ENCODE results near the gene TIMM17B. TPM values are rescaled to one million over a fixed set of nuclear protein-coding genes. Genes with fewer than 3 reads are reported as not detected.

TIMM17B gene
- total and polyA plus RNA-seq, 2 experiments from 2014 or later: 42.5 to 113 TPM

- Histone ChIP-seq H4K20me1 (ENCODE audit: insufficient read depth, poor library complexity, severe bottlenecking) (peaks cover 6% of the 10 kb centered on the region), H3K79me2 (peaks cover 17% of the 10 kb centered on the region), H3K4me2 (no peak overlapping the region), H3K27ac (no peak overlapping the region), H3K9me2 (replicated peaks; ENCODE audit: insufficient read depth) (no peaks in the 10 kb centered on the region), H3K27me3 (no peaks in the 10 kb centered on the region), H3K36me3 (replicated peaks; ENCODE audit: insufficient read depth, low read depth) (no peaks in the 10 kb centered on the region), H3K4me3 (no peak overlapping the region), H3K4me1 (ENCODE audit: insufficient read depth) (no peaks in the 10 kb centered on the region), H3K9me3 (ENCODE audit: low read depth) (no peaks in the 10 kb centered on the region), H2AFZ (no peak overlapping the region)
- DNase-seq (ENCODE audit: low spot score): no peak
- 74% methylated on average over 7 of the region's 7 CpGs for WGBS (ENCODE audit: low lambda C conversion rate, missing lambda C conversion rate)
- TF ChIP-seq EZH2phosphoT487 (IDR thresholded peaks at IDR 0.05; ENCODE audit: low read depth, severe bottlenecking, unreplicated experiment): no peak
Observed at GRCh38 chrX:48934581-48935300, 37.2 kb upstream of the TIMM17B start.

GRCh38 chrX:48933757-48934156 is 36.2 kb upstream of the TIMM17B start:
- Histone ChIP-seq H3K79me2 (peaks cover 8% of the 10 kb centered on the region), H3K9me2 (replicated peaks; ENCODE audit: insufficient read depth) (no peaks in the 10 kb centered on the region), H3K36me3 (replicated peaks; ENCODE audit: insufficient read depth, low read depth) (no peaks in the 10 kb centered on the region), H2AFZ (no peak overlapping the region), H3K4me3 (no peak overlapping the region), H3K27me3 (no peaks in the 10 kb centered on the region), H3K9me3 (ENCODE audit: low read depth) (no peaks in the 10 kb centered on the region), H3K27ac (no peak overlapping the region), H3K4me2 (no peak overlapping the region), H3K4me1 (ENCODE audit: insufficient read depth) (no peaks in the 10 kb centered on the region), H4K20me1 (ENCODE audit: insufficient read depth, poor library complexity, severe bottlenecking) (peaks cover 3% of the 10 kb centered on the region)
- TF ChIP-seq EZH2 (IDR thresholded peaks at IDR 0.05; ENCODE audit: borderline replicate concordance) (no peak), EZH2phosphoT487 (IDR thresholded peaks at IDR 0.05; ENCODE audit: low read depth, severe bottlenecking, unreplicated experiment) (no peak)
- TF ChIP-seq, protein P1, sequence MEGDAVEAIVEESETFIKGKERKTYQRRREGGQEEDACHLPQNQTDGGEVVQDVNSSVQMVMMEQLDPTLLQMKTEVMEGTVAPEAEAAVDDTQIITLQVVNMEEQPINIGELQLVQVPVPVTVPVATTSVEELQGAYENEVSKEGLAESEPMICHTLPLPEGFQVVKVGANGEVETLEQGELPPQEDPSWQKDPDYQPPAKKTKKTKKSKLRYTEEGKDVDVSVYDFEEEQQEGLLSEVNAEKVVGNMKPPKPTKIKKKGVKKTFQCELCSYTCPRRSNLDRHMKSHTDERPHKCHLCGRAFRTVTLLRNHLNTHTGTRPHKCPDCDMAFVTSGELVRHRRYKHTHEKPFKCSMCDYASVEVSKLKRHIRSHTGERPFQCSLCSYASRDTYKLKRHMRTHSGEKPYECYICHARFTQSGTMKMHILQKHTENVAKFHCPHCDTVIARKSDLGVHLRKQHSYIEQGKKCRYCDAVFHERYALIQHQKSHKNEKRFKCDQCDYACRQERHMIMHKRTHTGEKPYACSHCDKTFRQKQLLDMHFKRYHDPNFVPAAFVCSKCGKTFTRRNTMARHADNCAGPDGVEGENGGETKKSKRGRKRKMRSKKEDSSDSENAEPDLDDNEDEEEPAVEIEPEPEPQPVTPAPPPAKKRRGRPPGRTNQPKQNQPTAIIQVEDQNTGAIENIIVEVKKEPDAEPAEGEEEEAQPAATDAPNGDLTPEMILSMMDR (IDR thresholded peaks at IDR 0.05; ENCODE audit: poor library complexity): no peak
- WGBS (ENCODE audit: low lambda C conversion rate, missing lambda C conversion rate): 87% methylated on average over 2 of the region's 2 CpGs
- DNase-seq (ENCODE audit: low spot score): no peak

GRCh38 chrX:48927736-48928382 is 30.3 kb upstream of the TIMM17B start:
- H3K9me2 ChIP-seq (replicated peaks; ENCODE audit: insufficient read depth): no peaks in the 10 kb centered on the region
- DNase-seq (ENCODE audit: low spot score): no peak
- H2AFZ ChIP-seq: no peak overlapping the region
- no peaks in the 10 kb centered on the region for H3K27me3 ChIP-seq
- no peaks in the 10 kb centered on the region for H3K4me1 ChIP-seq (ENCODE audit: insufficient read depth)
- no peaks in the 10 kb centered on the region for H3K9me3 ChIP-seq (ENCODE audit: low read depth)
- 66% methylated on average over 2 of the region's 2 CpGs for WGBS (ENCODE audit: low lambda C conversion rate, missing lambda C conversion rate)
- TF ChIP-seq EZH2phosphoT487 (IDR thresholded peaks at IDR 0.05; ENCODE audit: low read depth, severe bottlenecking, unreplicated experiment): no peak
- no peak for TF ChIP-seq EZH2 (IDR thresholded peaks at IDR 0.05; ENCODE audit: borderline replicate concordance)
- TF ChIP-seq, protein P1 (IDR thresholded peaks at IDR 0.05; ENCODE audit: poor library complexity): no peak
- H3K36me3 ChIP-seq (replicated peaks; ENCODE audit: insufficient read depth, low read depth): no peaks in the 10 kb centered on the region
- H3K27ac ChIP-seq: no peak overlapping the region
- no peaks in the 10 kb centered on the region for H3K79me2 ChIP-seq
- H3K4me3 ChIP-seq: no peak overlapping the region
- no peak overlapping the region for H3K4me2 ChIP-seq
- no peaks in the 10 kb centered on the region for H4K20me1 ChIP-seq (ENCODE audit: insufficient read depth, poor library complexity, severe bottlenecking)

DNA sequence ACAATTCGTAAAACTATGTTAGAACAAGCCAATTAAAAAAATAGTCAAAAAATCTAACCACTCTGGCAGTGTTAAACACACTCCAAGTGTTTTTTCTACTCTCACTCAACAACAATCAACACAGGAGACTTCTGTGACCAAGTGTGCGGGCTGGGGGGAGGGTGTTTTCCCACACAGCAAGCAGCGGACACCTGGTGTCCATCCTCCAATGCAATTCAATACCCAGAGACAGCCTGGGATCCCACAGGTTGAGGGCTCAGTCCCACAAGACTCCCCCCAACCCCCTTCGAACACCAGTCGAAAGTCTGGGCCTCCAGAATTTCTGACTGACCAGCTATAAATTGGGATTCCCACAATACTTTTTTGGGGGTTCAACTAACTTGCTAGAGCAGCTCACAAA is 29.6 kb upstream of the TIMM17B start:
- H3K79me2 ChIP-seq: no peaks in the 10 kb centered on the region
- 74% methylated on average over 5 of the region's 5 CpGs for WGBS (ENCODE audit: low lambda C conversion rate, missing lambda C conversion rate)
- no peak overlapping the region for H2AFZ ChIP-seq
- no peak overlapping the region for H3K27ac ChIP-seq
- no peak overlapping the region for H3K4me3 ChIP-seq
- H4K20me1 ChIP-seq (ENCODE audit: insufficient read depth, poor library complexity, severe bottlenecking): no peaks in the 10 kb centered on the region
- no peaks in the 10 kb centered on the region for H3K9me3 ChIP-seq (ENCODE audit: low read depth)
- H3K4me1 ChIP-seq (ENCODE audit: insufficient read depth): no peaks in the 10 kb centered on the region
- TF ChIP-seq EZH2phosphoT487 (IDR thresholded peaks at IDR 0.05; ENCODE audit: low read depth, severe bottlenecking, unreplicated experiment): no peak
- TF ChIP-seq, protein P1 (IDR thresholded peaks at IDR 0.05; ENCODE audit: poor library complexity): no peak
- no peak for TF ChIP-seq EZH2 (IDR thresholded peaks at IDR 0.05; ENCODE audit: borderline replicate concordance)
- no peak overlapping the region for H3K4me2 ChIP-seq
- H3K36me3 ChIP-seq (replicated peaks; ENCODE audit: insufficient read depth, low read depth): no peaks in the 10 kb centered on the region
- no peaks in the 10 kb centered on the region for H3K9me2 ChIP-seq (replicated peaks; ENCODE audit: insufficient read depth)
- no peak for DNase-seq (ENCODE audit: low spot score)
- H3K27me3 ChIP-seq: no peaks in the 10 kb centered on the region
